K562 (cell line): Measurements from ENCODE around the gene UBE2L5. TPM values are rescaled to one million over a fixed set of nuclear protein-coding genes. Genes with fewer than 3 reads are reported as not detected.

Source experiments
- ATAC-seq: fragments of 200-7000 bp; cut with Tn5 transposase; 3 replicates; pipeline ENCODE4 v1.9.1; 2020; ENCODE audit warnings: moderate library complexity
- BruUV-seq: library from RNA; stranded (reverse); fragments of 400-500 nt; replicated peaks from 2 replicates; lab custom pipeline; 2021; lab: Mats Ljungman, UMichigan
- CTCF ChIA-PET: fragments of 300-600 bp; formaldehyde crosslinking; extraction: SDS; loops from one replicate; lab custom pipeline; 2021; ENCODE audit warnings: low intra/inter-chr PET ratio; lab: Yijun Ruan, JAX
- POLR2A ChIA-PET: fragments of 300-600, 350-650 bp; sonication (Branson Sonifier 250); formaldehyde crosslinking; extraction: SDS; loops from one replicate; lab custom pipeline; 2021; ENCODE audit warnings: antibody characterized with exemption, inconsistent platforms; lab: Yijun Ruan, JAX
- DNase-seq, 4 experiments: peaks; one replicate each; pipeline versions ENCODE4 v3.0.0 to v3.0.0-alpha.2; 2011 to 2018; ENCODE audit warnings: low spot score in 3 of 4, mixed read lengths in 3 of 4; ENCODE audit errors: extremely low read depth in 1 of 4
- FAIRE-seq: peaks from 2 replicates; lab custom pipeline; 2011; peaks lifted over from hg19 to GRCh38; lab: Jason Lieb, UNC
- H2AFZ ChIP-seq: 2 replicates; pipeline ENCODE4 v1.6.0; 2011; ENCODE audit warnings: low read depth, low read length, control low read depth, inconsistent platforms
- H3K27ac ChIP-seq: fragments of 200-600 bp; 3 replicates; pipeline ENCODE4 v1.8.0; 2011; ENCODE audit warnings: low read depth, mild to moderate bottlenecking, control low read depth, inconsistent platforms, low read length, moderate library complexity, mixed read lengths; ENCODE audit errors: extremely low read depth
- H3K27me3 ChIP-seq, 2 experiments: fragments of 300-600 bp in 1 of 2; 2 replicates in 1 of 2; 3 replicates in 1 of 2; pipeline versions ENCODE4 v1.6.0 to v1.8.0; 2011; ENCODE audit warnings: inconsistent platforms in 2 of 2, low read length in 2 of 2, mild to moderate bottlenecking in 1 of 2, mixed read lengths in 1 of 2, moderate library complexity in 1 of 2; ENCODE audit not compliant: control insufficient read depth in 2 of 2, insufficient read depth in 2 of 2
- H3K36me3 ChIP-seq: fragments of 300-600 bp; 3 replicates; pipeline ENCODE4 v1.8.0; 2011; ENCODE audit warnings: mild to moderate bottlenecking, low read length, inconsistent platforms; ENCODE audit not compliant: control insufficient read depth, insufficient read depth
- H3K4me1 ChIP-seq, 2 experiments: fragments of 200-600 bp in 1 of 2; replicated peaks in 1 of 2; 2 replicates in 1 of 2; 3 replicates in 1 of 2; pipeline versions ENCODE4 v1.5.1 to v1.8.0; 2011; ENCODE audit warnings: inconsistent platforms in 2 of 2, low read length in 2 of 2, mild to moderate bottlenecking in 1 of 2, mixed read lengths in 1 of 2, moderate library complexity in 1 of 2; ENCODE audit not compliant: control insufficient read depth in 2 of 2, insufficient read depth in 2 of 2
- H3K4me2 ChIP-seq: 2 replicates; pipeline ENCODE4 v1.6.1; 2011; ENCODE audit warnings: low read length, control low read depth, inconsistent platforms, mixed read lengths; ENCODE audit not compliant: insufficient read depth
- H3K4me3 ChIP-seq: fragments of 200-600 bp; sonication (generic), shearing (Covaris generic); 2 replicates; pipeline ENCODE4 v1.5.1; 2016; ENCODE audit warnings: control low read depth, inconsistent platforms
- H3K79me2 ChIP-seq: fragments of 200-600 bp; 3 replicates; pipeline ENCODE4 v1.8.0; 2011; ENCODE audit warnings: low read length, inconsistent platforms; ENCODE audit not compliant: control insufficient read depth, insufficient read depth
- H3K9ac ChIP-seq, 2 experiments: 2 replicates each; pipeline versions ENCODE4 v1.6.0 to v1.6.1; 2011; ENCODE audit warnings: low read depth in 2 of 2, low read length in 2 of 2, control low read depth in 1 of 2, inconsistent platforms in 1 of 2, mild to moderate bottlenecking in 1 of 2, mixed read lengths in 1 of 2; ENCODE audit not compliant: insufficient read depth in 1 of 2
- H3K9me1 ChIP-seq: one replicate; pipeline ENCODE4 v1.6.0; 2011; ENCODE audit warnings: inconsistent platforms, mild to moderate bottlenecking, low read length, moderate library complexity; ENCODE audit not compliant: control insufficient read depth, insufficient read depth
- H3K9me3 ChIP-seq: replicated peaks from 2 replicates; pipeline ENCODE4 v1.5.1; 2011; ENCODE audit warnings: low read depth, low read length, inconsistent platforms; ENCODE audit not compliant: control insufficient read depth, insufficient read depth
- H4K20me1 ChIP-seq: replicated peaks from 2 replicates; pipeline ENCODE4 v1.6.1; 2011; ENCODE audit warnings: low read length, inconsistent platforms, mixed read lengths; ENCODE audit not compliant: control insufficient read depth, insufficient read depth
- ADNP ChIP-seq: fragments of 200-800 bp; sonication (Bioruptor generic); IDR thresholded peaks from 2 replicates; pipeline ENCODE4 v1.6.1; 2016; ENCODE audit warnings: missing genetic modification characterization, missing compliant biosample characterization
- DLX4 ChIP-seq: fragments of 250-450 bp; sonication (Bioruptor Pico); IDR thresholded peaks from 2 replicates; pipeline ENCODE4 v1.6.1; 2021; ENCODE audit warnings: mild to moderate bottlenecking
- GTF2B ChIP-seq: IDR thresholded peaks from 2 replicates; pipeline ENCODE4 v1.6.1; 2011; ENCODE audit not compliant: insufficient read length; ENCODE audit errors: extremely low read depth
- GTF2E2 ChIP-seq: fragments of 200-800 bp; sonication (Bioruptor generic); IDR thresholded peaks from 2 replicates; pipeline ENCODE4 v1.6.1; 2016; ENCODE audit warnings: missing genetic modification characterization, missing compliant biosample characterization
- KHSRP ChIP-seq: fragments of 450-650 bp; IDR thresholded peaks from 2 replicates; pipeline ENCODE4 v1.6.1; 2017
- MBD1 ChIP-seq: fragments of 250-450 bp; sonication (Bioruptor Pico); IDR thresholded peaks from 2 replicates; pipeline ENCODE4 v1.8.0; 2022; ENCODE audit warnings: inconsistent platforms
- MEF2D ChIP-seq: conservative IDR thresholded peaks from 2 replicates; pipeline ENCODE4 v1.6.1; 2016; ENCODE audit warnings: low read depth, missing genetic modification characterization, missing compliant biosample characterization
- MXD1 ChIP-seq: fragments of 250-450 bp; sonication (Bioruptor Pico); IDR thresholded peaks from 2 replicates; pipeline ENCODE4 v1.8.0; 2021; ENCODE audit warnings: borderline replicate concordance, mild to moderate bottlenecking, moderate library complexity; ENCODE audit not compliant: poor library complexity, severe bottlenecking
- NFATC3 ChIP-seq: fragments of 450-650 bp; IDR thresholded peaks from 2 replicates; pipeline ENCODE4 v1.6.1; 2017; ENCODE audit warnings: mild to moderate bottlenecking
- PRMT5 ChIP-seq: sonication (generic); formaldehyde crosslinking; IDR thresholded peaks from 2 replicates; pipeline ENCODE4 v1.5.0; 2020; ENCODE audit warnings: missing genetic modification reagents
- STAT5B ChIP-seq: fragments of 250-450 bp; sonication (Bioruptor Pico); IDR thresholded peaks from 2 replicates; pipeline ENCODE4 v1.8.0; 2021; ENCODE audit warnings: mild to moderate bottlenecking, inconsistent platforms
- ZNF561 ChIP-seq: fragments of 450-650 bp; formaldehyde crosslinking; conservative IDR thresholded peaks from 2 replicates; pipeline ENCODE4 v1.4.0; 2020; ENCODE audit warnings: mild to moderate bottlenecking, moderate library complexity
- WGBS: fragments of 100-300 bp; shearing (Covaris generic); methylation state at CpG from one replicate; pipeline ENCODE4 v1.1.6; 2016; ENCODE audit warnings: low coverage, mixed read lengths; ENCODE audit not compliant: insufficient coverage; ENCODE audit errors: missing lambda C conversion rate; 5-methylcytosine and 5-hydroxymethylcytosine counted together
- in situ Hi-C: fragments of 300-500 bp; cut with MboI; formaldehyde crosslinking; loops from 4 replicates; pipeline ENCODE4 v1.15.0; 2018; ENCODE audit warnings: inconsistent platforms, mixed read lengths
- intact Hi-C: fragments of 100-400 bp; cut with micrococcal nuclease; formaldehyde crosslinking; loops from 2 replicates; pipeline ENCODE4 v1.14.2; 2022
- polyA plus RNA-seq, 8 experiments: library from polyadenylated mRNA; depleted of rRNA in 4 of 8; stranded (reverse) in 5 of 8; unstranded in 3 of 8; fragments of >200 nt; fragmentation: Nextera tagmentation in 2 of 8; fragmentation: Illumina TruSeq in 1 of 8; extraction: Ambion mirVana in 2 of 8; extraction: Trizol in 1 of 8; gene quantifications; 2 replicates each; pipeline versions ENCODE4 v1.2.1 to v1.2.3, GENCODE V29; 2011 to 2014; ENCODE audit warnings: inconsistent platforms in 1 of 8, missing spikeins in 1 of 8
- total RNA-seq, 7 experiments: library from RNA; depleted of rRNA in 6 of 7; stranded (reverse); fragments of >200 nt in 6 of 7; fragmentation: Illumina TruSeq in 2 of 7; extraction: Trizol in 2 of 7; gene quantifications; 2 replicates each; pipeline versions ENCODE4 v1.2.1 to v1.2.3, GENCODE V29; 2011 to 2021; ENCODE audit warnings: low replicate concordance in 1 of 7

Gene UBE2L5
- total and polyA plus RNA-seq, 9 of the 15 experiments (the other 6 are each of a cell fraction or from before 2014, with no cell fraction given): 0.22 to 1.5 (median 0.86) TPM; not detected in 6

GRCh38 chr13:30392681-30393045, 29.6 kb upstream of the UBE2L5 start (continued):
- no peak for TF ChIP-seq PRMT5 (CRISPR knock-in tag)
- no peak for TF ChIP-seq ZNF561 (CRISPR knock-in tag)
- no peak for TF ChIP-seq MEF2D
- no peak for TF ChIP-seq NFATC3
- no peak for TF ChIP-seq STAT5B (CRISPR knock-in tag)
- TF ChIP-seq MBD1 (CRISPR knock-in tag): no peak

GRCh38 chr13:30394751-30395191, 27.5 kb upstream of the UBE2L5 start:
- no peak for TF ChIP-seq DLX4
- TF ChIP-seq ADNP (tag): no peak
- no peak for TF ChIP-seq GTF2E2
- TF ChIP-seq KHSRP: no peak
- no peak for TF ChIP-seq GTF2B
- TF ChIP-seq MXD1: no peak
- TF ChIP-seq, all 486 proteins: peak for 0
- Histone ChIP-seq H3K36me3 (no peaks in the 10 kb centered on the region), H3K4me1 (peaks cover 3 to 4% of the 10 kb centered on the region in 2 experiments; a peak in 2 of 5 replicates), H3K4me3 (0 out of 2 replicates have a peak overlapping the region, but pooled peaks have one; percentile 17), H3K9me3 (no peaks in the 10 kb centered on the region), H3K4me2 (peak overlapping the region; percentile 67), H3K27me3 (peaks cover 2 to 6% of the 10 kb centered on the region in 2 experiments; a peak in 2 of 5 replicates), H3K79me2 (no peaks in the 10 kb centered on the region), H4K20me1 (no peaks in the 10 kb centered on the region), H3K27ac (no peak overlapping the region), H3K9ac (peak overlapping the region in 1 of 2 experiments; percentile 30; a peak in 1 of 4 replicates), H3K9me1 (no peaks in the 10 kb centered on the region), H2AFZ (peak overlapping the region; percentile 88)
- 8% methylated on average over 5 of the region's 7 CpGs for WGBS
- ATAC-seq (no peak; the same call in 2 of the 3 replicates), FAIRE-seq (no peak), DNase-seq (no peak)
- intact Hi-C loops (no loop called here), in situ Hi-C loops (no loop called here)
- BruUV-seq: no TSS peak
- CTCF ChIA-PET: no interaction called here
- POLR2A ChIA-PET: interaction anchor here (0.6 to 0.8 kb wide), 2 partner anchors 9 to 87 kb away, joined by 3 read pairs; partner anchors contain the start of gene KATNAL1
